WTC11 (cell line): ENCODE results near the gene COL2A1.

Experiments used
- CTCF ChIP-seq: fragments of 200-600 bp; IDR thresholded peaks from 2 replicates; pipeline ENCODE4 v1.8.0; 2022; ENCODE audit warnings: antibody characterized with exemption
- MXD4 ChIP-seq: fragments of 250-450 bp; sonication (Bioruptor Pico); IDR thresholded peaks from 2 replicates; pipeline ENCODE4 v1.8.0; 2021; ENCODE audit warnings: mild to moderate bottlenecking, moderate library complexity, borderline replicate concordance
- ZNF317 ChIP-seq: sonication (generic); formaldehyde crosslinking; IDR thresholded peaks from 2 replicates; pipeline ENCODE4 v1.8.1; 2023; ENCODE audit warnings: low read depth, mild to moderate bottlenecking, moderate library complexity, missing genetic modification reagents, borderline replicate concordance

- TF ChIP-seq MXD4 (CRISPR knock-in tag) = no peak
- no peak for TF ChIP-seq CTCF
- no peak for TF ChIP-seq ZNF317
Observed at GRCh38 chr12:48016373-48017020, 12.2 kb upstream of the COL2A1 start.
